Measurements from ENCODE around the gene C5. TPM values are rescaled to one million over a fixed set of nuclear protein-coding genes. Genes with fewer than 3 reads are reported as not detected.

C5 gene
- total RNA-seq, 2 experiments from 2014 or later, result 0.89 to 1.3 TPM

DNA sequence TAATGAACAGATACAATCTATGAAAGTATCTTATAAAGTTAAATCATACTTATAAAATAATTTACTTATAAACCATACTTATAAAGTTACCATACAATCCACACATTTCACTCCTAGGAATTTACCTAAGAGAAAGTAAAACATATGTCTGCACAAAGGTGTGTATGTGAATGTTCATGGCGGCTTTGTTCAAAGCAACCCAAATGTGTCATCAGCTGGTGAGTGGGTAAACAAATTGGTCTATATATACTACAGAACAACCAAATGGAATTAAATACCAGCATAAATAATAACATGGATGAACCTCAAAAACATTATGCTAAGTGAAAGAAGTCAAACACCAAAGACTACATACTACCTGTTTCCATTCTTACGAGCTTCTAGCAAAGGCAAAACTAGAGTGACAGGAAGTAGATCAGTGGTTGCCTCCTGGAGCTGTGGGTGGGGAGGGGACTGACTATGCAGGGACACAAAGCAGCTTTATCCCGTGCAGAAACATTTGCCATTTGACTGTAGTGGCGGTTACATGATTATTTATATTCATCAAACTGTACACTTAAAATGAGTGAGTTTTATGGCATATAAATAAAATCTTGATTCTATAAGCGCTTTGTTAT is 134.1 kb downstream of the C5 start:
- H3K4me3 Mint-ChIP-seq, result peak overlapping the region; percentile 55
- peaks cover 97% of the 10 kb centered on the region for H3K36me3 Mint-ChIP-seq (ENCODE audit: low read depth)
- ATAC-seq (ENCODE audit: poor library complexity), result peak; percentile 95
- TF ChIP-seq, protein P1, sequence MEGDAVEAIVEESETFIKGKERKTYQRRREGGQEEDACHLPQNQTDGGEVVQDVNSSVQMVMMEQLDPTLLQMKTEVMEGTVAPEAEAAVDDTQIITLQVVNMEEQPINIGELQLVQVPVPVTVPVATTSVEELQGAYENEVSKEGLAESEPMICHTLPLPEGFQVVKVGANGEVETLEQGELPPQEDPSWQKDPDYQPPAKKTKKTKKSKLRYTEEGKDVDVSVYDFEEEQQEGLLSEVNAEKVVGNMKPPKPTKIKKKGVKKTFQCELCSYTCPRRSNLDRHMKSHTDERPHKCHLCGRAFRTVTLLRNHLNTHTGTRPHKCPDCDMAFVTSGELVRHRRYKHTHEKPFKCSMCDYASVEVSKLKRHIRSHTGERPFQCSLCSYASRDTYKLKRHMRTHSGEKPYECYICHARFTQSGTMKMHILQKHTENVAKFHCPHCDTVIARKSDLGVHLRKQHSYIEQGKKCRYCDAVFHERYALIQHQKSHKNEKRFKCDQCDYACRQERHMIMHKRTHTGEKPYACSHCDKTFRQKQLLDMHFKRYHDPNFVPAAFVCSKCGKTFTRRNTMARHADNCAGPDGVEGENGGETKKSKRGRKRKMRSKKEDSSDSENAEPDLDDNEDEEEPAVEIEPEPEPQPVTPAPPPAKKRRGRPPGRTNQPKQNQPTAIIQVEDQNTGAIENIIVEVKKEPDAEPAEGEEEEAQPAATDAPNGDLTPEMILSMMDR (IDR thresholded peaks at IDR 0.05), result no peak
- peaks cover 88% of the 10 kb centered on the region for H3K4me1 Mint-ChIP-seq (ENCODE audit: low read depth)
- H3K27me3 Mint-ChIP-seq, result no peaks in the 10 kb centered on the region
- ChIA-PET CTCF (interaction anchor here (1.5 to 1.9 kb wide), 5 partner anchors 9 to 49 kb away, joined by 3 to 6 read pairs (median 4); no protein-coding TSS in a partner anchor), POLR2A (interaction anchor here (0.8 to 36.2 kb wide), 12 partner anchors 9 to 123 kb away, joined by 3 to 1343 read pairs (median 6); partner anchors contain the start of genes FBXW2, PHF19 and TRAF1)
- peak overlapping the region; percentile 43 to 61 for H3K27ac ChIP-seq (ENCODE audit: low read depth in 1 of 2, low read length in 2 of 2)
- peaks cover 88% of the 10 kb centered on the region for H3K36me3 ChIP-seq (ENCODE audit: insufficient read depth, low read length)
- peak in 7 of 14 experiments; percentile 45 to 81 (median 65) for DNase-seq
- H3K4me3 ChIP-seq (ENCODE audit: low read length), result no peak overlapping the region
- H3K9me3 Mint-ChIP-seq, result no peaks in the 10 kb centered on the region
- H3K27ac Mint-ChIP-seq, result peak overlapping the region; percentile 90
- peaks cover 0 to 3% of the 10 kb centered on the region in 2 experiments for H3K9me3 ChIP-seq (ENCODE audit: control insufficient read depth in 1 of 2, insufficient read depth in 1 of 2, low read length in 2 of 2)
- no peaks in the 10 kb centered on the region for H3K27me3 ChIP-seq (ENCODE audit: control insufficient read depth in 1 of 2, insufficient read depth in 2 of 2, low read length in 2 of 2)
- intact Hi-C loops (cut with DNase I, micrococcal nuclease), result loop anchor here (2.0 kb wide), 1 partner anchor 15 kb away; no protein-coding TSS in a partner anchor
- peaks cover 96% of the 10 kb centered on the region for H3K4me1 ChIP-seq (ENCODE audit: insufficient read depth, low read length)

DNA sequence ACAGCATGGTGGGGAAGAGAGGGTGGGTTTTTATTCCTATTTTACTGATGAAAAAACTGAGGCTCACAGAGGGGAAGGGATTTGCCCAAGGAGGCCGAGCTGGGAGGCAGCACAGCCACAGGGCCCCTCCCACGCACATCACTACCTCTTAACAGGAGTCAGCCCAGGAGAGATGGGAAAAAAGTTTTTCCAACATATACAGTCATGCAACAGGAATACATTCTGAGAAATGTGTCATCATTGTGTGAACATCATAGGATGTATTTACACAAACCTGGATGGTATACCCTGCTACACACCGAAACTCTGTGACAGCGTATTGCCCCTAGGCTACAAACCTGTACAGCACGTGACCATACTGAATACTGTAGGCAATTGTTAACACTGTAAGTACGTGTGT is 135.1 kb downstream of the C5 start:
- peaks cover 88% of the 10 kb centered on the region for H3K4me1 Mint-ChIP-seq (ENCODE audit: low read depth)
- no peaks in the 10 kb centered on the region for H3K27me3 ChIP-seq (ENCODE audit: control insufficient read depth in 1 of 2, insufficient read depth in 2 of 2, low read length in 2 of 2)
- POLR2A ChIA-PET, result interaction anchor here (1.3 to 36.2 kb wide), 7 partner anchors 11 to 67 kb away, joined by 3 to 1343 read pairs (median 20); partner anchors contain the start of genes PHF19 and TRAF1
- H3K27ac ChIP-seq (ENCODE audit: low read depth in 1 of 2, low read length in 2 of 2), result peak overlapping the region in 1 of 2 donors; percentile 32
- TF ChIP-seq, protein P1 (IDR thresholded peaks at IDR 0.05), result no peak
- CTCF ChIA-PET, result interaction anchor here (1.5 to 1.6 kb wide), 2 partner anchors 21 to 48 kb away, joined by 3 to 4 read pairs; no protein-coding TSS in a partner anchor
- H3K27me3 Mint-ChIP-seq, result no peaks in the 10 kb centered on the region
- DNase-seq (no peak), ATAC-seq (ENCODE audit: poor library complexity) (no peak)
- peaks cover 97% of the 10 kb centered on the region for H3K36me3 Mint-ChIP-seq (ENCODE audit: low read depth)
- H3K4me3 Mint-ChIP-seq, result no peak overlapping the region
- H3K9me3 ChIP-seq (ENCODE audit: control insufficient read depth in 1 of 2, insufficient read depth in 1 of 2, low read length in 2 of 2), result peaks cover 0 to 3% of the 10 kb centered on the region in 2 experiments
- intact Hi-C loops (cut with DNase I, micrococcal nuclease), result loop anchor here in 1 of 2 experiments (5.0 kb wide), 1 partner anchor 38 kb away; the partner anchor contains the start of gene PHF19
- peak overlapping the region; percentile 90 for H3K27ac Mint-ChIP-seq
- no peaks in the 10 kb centered on the region for H3K9me3 Mint-ChIP-seq
- H3K4me3 ChIP-seq (ENCODE audit: low read length), result no peak overlapping the region
- peaks cover 96% of the 10 kb centered on the region for H3K4me1 ChIP-seq (ENCODE audit: insufficient read depth, low read length)
- peaks cover 88% of the 10 kb centered on the region for H3K36me3 ChIP-seq (ENCODE audit: insufficient read depth, low read length)

DNA sequence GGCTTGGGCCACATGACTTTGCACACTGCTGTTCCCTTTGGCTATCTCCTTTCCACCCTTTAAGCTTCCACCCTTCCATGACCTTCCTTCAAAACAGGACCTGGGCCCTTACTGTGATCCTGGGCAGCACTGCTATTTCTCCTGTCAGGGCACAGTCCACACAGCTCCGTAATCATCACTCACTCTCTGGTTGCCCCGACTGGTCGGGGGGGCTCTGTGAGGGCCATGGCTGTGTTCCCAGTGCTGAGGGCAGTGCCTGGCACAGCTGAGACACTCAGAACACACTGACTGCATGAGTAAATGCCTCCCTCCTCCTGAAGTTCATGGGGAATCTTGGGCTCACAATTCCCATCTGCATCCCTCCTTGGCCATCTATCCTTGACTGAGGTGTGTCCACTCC is 135.7 kb downstream of the C5 start:
- intact Hi-C loops (cut with DNase I, micrococcal nuclease), result loop anchor here in 1 of 2 experiments (5.0 kb wide), 1 partner anchor 37 kb away; the partner anchor contains the start of gene PHF19
- Histone ChIP-seq H3K4me1 (ENCODE audit: insufficient read depth, low read length) (peaks cover 96% of the 10 kb centered on the region), H3K27ac (ENCODE audit: low read depth in 1 of 2, low read length in 2 of 2) (peak overlapping the region in 1 of 2 donors; percentile 32), H3K36me3 (ENCODE audit: insufficient read depth, low read length) (peaks cover 89% of the 10 kb centered on the region), H3K4me3 (ENCODE audit: low read length) (no peak overlapping the region), H3K9me3 (ENCODE audit: control insufficient read depth in 1 of 2, insufficient read depth in 1 of 2, low read length in 2 of 2) (peaks cover 0 to 3% of the 10 kb centered on the region in 2 experiments), H3K27me3 (ENCODE audit: control insufficient read depth in 1 of 2, insufficient read depth in 2 of 2, low read length in 2 of 2) (no peaks in the 10 kb centered on the region)
- POLR2A ChIA-PET, result interaction anchor here (3.1 to 36.2 kb wide), 3 partner anchors 10 to 25 kb away, joined by 20 to 1343 read pairs (median 570); partner anchors contain the start of gene TRAF1
- H3K4me1 Mint-ChIP-seq (ENCODE audit: low read depth), result peaks cover 87% of the 10 kb centered on the region
- DNase-seq, result no peak
- peak overlapping the region; percentile 90 for H3K27ac Mint-ChIP-seq
- H3K9me3 Mint-ChIP-seq, result no peaks in the 10 kb centered on the region
- no peaks in the 10 kb centered on the region for H3K27me3 Mint-ChIP-seq
- TF ChIP-seq, protein P1 (IDR thresholded peaks at IDR 0.05), result no peak
- CTCF ChIA-PET, result no interaction called here
- peaks cover 97% of the 10 kb centered on the region for H3K36me3 Mint-ChIP-seq (ENCODE audit: low read depth)
- no peak overlapping the region for H3K4me3 Mint-ChIP-seq
- no peak for ATAC-seq (ENCODE audit: poor library complexity)
